NT2/D1 (cell line): ENCODE results near the gene MUC2.

Experiments
- SUZ12 ChIP-seq: IDR thresholded peaks from 2 replicates; pipeline ENCODE4 v1.6.1; 2011; ENCODE audit not compliant: insufficient read length, insufficient read depth; ENCODE audit errors: extremely low read depth
- ZNF274 ChIP-seq: IDR thresholded peaks from 2 replicates; pipeline ENCODE4 v1.6.1; 2011; ENCODE audit warnings: mild to moderate bottlenecking, low read depth, low read length

GRCh38 chr11:1075341-1075911 lies 752 bp downstream of the MUC2 start:
- no peak for TF ChIP-seq ZNF274
- no peak for TF ChIP-seq SUZ12
